K562 (cell line): ENCODE results near the gene GNG7. TPM values are rescaled to one million over a fixed set of nuclear protein-coding genes. Genes with fewer than 3 reads are reported as not detected.
A peak's percentile ranks its signal among the peaks of the same experiment; 100 is the strongest.

Experiments used
- BCOR ChIP-seq: fragments of 450-650 bp; IDR thresholded peaks from 2 replicates; pipeline ENCODE4 v1.6.1; 2016
- FOSL1 ChIP-seq: fragments of 200-800 bp; sonication (Bioruptor generic); conservative IDR thresholded peaks from 2 replicates; pipeline ENCODE4 v1.6.1; 2016; ENCODE audit warnings: missing genetic modification characterization, missing compliant biosample characterization
- GTF2E2 ChIP-seq: fragments of 200-800 bp; sonication (Bioruptor generic); IDR thresholded peaks from 2 replicates; pipeline ENCODE4 v1.6.1; 2016; ENCODE audit warnings: missing genetic modification characterization, missing compliant biosample characterization
- ZFPM2 ChIP-seq: fragments of 250-450 bp; sonication (Bioruptor Pico); IDR thresholded peaks from 2 replicates; pipeline ENCODE4 v1.5.1; 2022; ENCODE audit warnings: mild to moderate bottlenecking
- ZNF143 ChIP-seq: sonication (generic); formaldehyde crosslinking; IDR thresholded peaks from 2 replicates; pipeline ENCODE4 v1.9.0; 2022; ENCODE audit warnings: mild to moderate bottlenecking, missing genetic modification reagents
- ZNF347 ChIP-seq: fragments of 450-650 bp; formaldehyde crosslinking; IDR thresholded peaks from 2 replicates; pipeline ENCODE4 v1.4.0; 2020; ENCODE audit warnings: low read depth, mild to moderate bottlenecking, moderate library complexity
- ZNF561 ChIP-seq: fragments of 450-650 bp; formaldehyde crosslinking; conservative IDR thresholded peaks from 2 replicates; pipeline ENCODE4 v1.4.0; 2020; ENCODE audit warnings: mild to moderate bottlenecking, moderate library complexity
- polyA plus RNA-seq, 8 experiments: library from polyadenylated mRNA; depleted of rRNA in 4 of 8; stranded (reverse) in 5 of 8; unstranded in 3 of 8; fragments of >200 nt; fragmentation: Nextera tagmentation in 2 of 8; fragmentation: Illumina TruSeq in 1 of 8; extraction: Ambion mirVana in 2 of 8; extraction: Trizol in 1 of 8; gene quantifications; 2 replicates each; pipeline versions ENCODE4 v1.2.1 to v1.2.3, GENCODE V29; 2011 to 2014; ENCODE audit warnings: inconsistent platforms in 1 of 8, missing spikeins in 1 of 8
- total RNA-seq, 7 experiments: library from RNA; depleted of rRNA in 6 of 7; stranded (reverse); fragments of >200 nt in 6 of 7; fragmentation: Illumina TruSeq in 2 of 7; extraction: Trizol in 2 of 7; gene quantifications; 2 replicates each; pipeline versions ENCODE4 v1.2.1 to v1.2.3, GENCODE V29; 2011 to 2021; ENCODE audit warnings: low replicate concordance in 1 of 7
- TF ChIP-seq, protein P1 (sequence below), 2 experiments: fragments of 450-650 bp; formaldehyde crosslinking in 1 of 2; IDR thresholded peaks; 2 replicates each; pipeline versions ENCODE4 v1.4.0 to v1.6.1; 2014 to 2020; ENCODE audit warnings: mild to moderate bottlenecking in 2 of 2, borderline replicate concordance in 1 of 2, low read depth in 1 of 2
- TF ChIP-seq, protein P2 (sequence below), 2 experiments: fragments of 450-650 bp; IDR thresholded peaks; 2 replicates each; pipeline ENCODE4 v1.6.1; 2016
- TF ChIP-seq, protein P3 (sequence below): IDR thresholded peaks from 2 replicates; pipeline ENCODE4 v1.6.1; 2014; ENCODE audit warnings: antibody characterized with exemption
- TF ChIP-seq, protein P4 (sequence below): fragments of 250-450 bp; sonication (Bioruptor Pico); IDR thresholded peaks from 2 replicates; pipeline ENCODE4 v1.8.0; 2022; ENCODE audit warnings: inconsistent platforms, mild to moderate bottlenecking, moderate library complexity, borderline replicate concordance
- TF ChIP-seq, protein P5 (sequence below): fragments of 250-450 bp; sonication (Bioruptor Pico); IDR thresholded peaks from 2 replicates; pipeline ENCODE4 v1.8.0; 2022; ENCODE audit warnings: moderate library complexity, mild to moderate bottlenecking, inconsistent platforms

GNG7 gene
- total and polyA plus RNA-seq, 9 of the 15 experiments (the other 6 are each of a cell fraction or from before 2014, with no cell fraction given), result 0.01 to 0.20 (median 0.06) TPM; not detected in 1

DNA sequence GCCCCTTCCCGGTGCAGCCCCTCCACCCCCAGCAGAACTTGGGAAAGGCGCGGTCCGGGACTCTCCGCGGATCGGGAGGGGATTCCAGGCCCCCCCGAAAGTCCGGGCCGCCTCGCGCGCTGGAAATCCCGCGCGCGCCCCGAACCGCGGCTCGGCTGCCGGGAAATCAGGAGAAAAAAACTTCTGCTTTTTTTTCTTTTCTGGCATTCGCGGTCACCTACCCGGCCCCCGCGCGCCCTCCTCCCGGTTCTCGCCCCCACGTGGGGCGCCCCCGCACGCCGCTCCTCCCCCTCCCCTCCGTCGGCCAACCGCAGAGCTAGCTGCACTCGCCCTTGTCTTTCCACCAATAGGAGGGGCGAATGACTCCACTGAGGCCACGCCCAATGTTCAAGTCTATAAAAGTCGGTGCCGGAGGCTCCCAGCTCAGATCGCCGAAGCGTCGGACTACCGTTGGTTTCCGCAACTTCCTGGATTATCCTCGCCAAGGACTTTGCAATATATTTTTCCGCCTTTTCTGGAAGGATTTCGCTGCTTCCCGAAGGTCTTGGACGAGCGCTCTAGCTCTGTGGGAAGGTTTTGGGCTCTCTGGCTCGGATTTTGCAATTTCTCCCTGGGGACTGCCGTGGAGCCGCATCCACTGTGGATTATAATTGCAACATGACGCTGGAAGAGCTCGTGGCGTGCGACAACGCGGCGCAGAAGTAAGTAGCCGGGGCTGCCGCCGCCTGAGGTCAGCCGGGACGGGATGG is 226.6 kb downstream of the GNG7 start, which contains the start of gene GADD45B (continued):
- TF ChIP-seq, protein P1, sequence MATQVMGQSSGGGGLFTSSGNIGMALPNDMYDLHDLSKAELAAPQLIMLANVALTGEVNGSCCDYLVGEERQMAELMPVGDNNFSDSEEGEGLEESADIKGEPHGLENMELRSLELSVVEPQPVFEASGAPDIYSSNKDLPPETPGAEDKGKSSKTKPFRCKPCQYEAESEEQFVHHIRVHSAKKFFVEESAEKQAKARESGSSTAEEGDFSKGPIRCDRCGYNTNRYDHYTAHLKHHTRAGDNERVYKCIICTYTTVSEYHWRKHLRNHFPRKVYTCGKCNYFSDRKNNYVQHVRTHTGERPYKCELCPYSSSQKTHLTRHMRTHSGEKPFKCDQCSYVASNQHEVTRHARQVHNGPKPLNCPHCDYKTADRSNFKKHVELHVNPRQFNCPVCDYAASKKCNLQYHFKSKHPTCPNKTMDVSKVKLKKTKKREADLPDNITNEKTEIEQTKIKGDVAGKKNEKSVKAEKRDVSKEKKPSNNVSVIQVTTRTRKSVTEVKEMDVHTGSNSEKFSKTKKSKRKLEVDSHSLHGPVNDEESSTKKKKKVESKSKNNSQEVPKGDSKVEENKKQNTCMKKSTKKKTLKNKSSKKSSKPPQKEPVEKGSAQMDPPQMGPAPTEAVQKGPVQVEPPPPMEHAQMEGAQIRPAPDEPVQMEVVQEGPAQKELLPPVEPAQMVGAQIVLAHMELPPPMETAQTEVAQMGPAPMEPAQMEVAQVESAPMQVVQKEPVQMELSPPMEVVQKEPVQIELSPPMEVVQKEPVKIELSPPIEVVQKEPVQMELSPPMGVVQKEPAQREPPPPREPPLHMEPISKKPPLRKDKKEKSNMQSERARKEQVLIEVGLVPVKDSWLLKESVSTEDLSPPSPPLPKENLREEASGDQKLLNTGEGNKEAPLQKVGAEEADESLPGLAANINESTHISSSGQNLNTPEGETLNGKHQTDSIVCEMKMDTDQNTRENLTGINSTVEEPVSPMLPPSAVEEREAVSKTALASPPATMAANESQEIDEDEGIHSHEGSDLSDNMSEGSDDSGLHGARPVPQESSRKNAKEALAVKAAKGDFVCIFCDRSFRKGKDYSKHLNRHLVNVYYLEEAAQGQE (IDR thresholded peaks at IDR 0.05; ENCODE audit: borderline replicate concordance), result peak; percentile 30; the same call in 1 of the 2 replicates
- TF ChIP-seq, protein P1 (CRISPR knock-in tag; IDR thresholded peaks at IDR 0.05; ENCODE audit: low read depth), result 0 out of 2 replicates have a peak, but pooled peaks have one; percentile 32
- TF ChIP-seq ZNF347 (CRISPR knock-in tag) (no peak), ZFPM2 (no peak), ZNF143 (CRISPR knock-in tag) (no peak), GTF2E2 (tag) (peak; percentile 95), BCOR (peak; percentile 24), ZNF561 (CRISPR knock-in tag) (no peak), FOSL1 (tag) (peak; percentile 47)
- TF ChIP-seq, protein P2, sequence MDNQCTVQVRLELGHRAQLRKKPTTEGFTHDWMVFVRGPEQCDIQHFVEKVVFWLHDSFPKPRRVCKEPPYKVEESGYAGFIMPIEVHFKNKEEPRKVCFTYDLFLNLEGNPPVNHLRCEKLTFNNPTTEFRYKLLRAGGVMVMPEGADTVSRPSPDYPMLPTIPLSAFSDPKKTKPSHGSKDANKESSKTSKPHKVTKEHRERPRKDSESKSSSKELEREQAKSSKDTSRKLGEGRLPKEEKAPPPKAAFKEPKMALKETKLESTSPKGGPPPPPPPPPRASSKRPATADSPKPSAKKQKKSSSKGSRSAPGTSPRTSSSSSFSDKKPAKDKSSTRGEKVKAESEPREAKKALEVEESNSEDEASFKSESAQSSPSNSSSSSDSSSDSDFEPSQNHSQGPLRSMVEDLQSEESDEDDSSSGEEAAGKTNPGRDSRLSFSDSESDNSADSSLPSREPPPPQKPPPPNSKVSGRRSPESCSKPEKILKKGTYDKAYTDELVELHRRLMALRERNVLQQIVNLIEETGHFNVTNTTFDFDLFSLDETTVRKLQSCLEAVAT (IDR thresholded peaks at IDR 0.05), result 0 out of 4 replicates have a peak, but pooled peaks of 1 of the 2 experiments have one; percentile 58
- TF ChIP-seq, protein P3, sequence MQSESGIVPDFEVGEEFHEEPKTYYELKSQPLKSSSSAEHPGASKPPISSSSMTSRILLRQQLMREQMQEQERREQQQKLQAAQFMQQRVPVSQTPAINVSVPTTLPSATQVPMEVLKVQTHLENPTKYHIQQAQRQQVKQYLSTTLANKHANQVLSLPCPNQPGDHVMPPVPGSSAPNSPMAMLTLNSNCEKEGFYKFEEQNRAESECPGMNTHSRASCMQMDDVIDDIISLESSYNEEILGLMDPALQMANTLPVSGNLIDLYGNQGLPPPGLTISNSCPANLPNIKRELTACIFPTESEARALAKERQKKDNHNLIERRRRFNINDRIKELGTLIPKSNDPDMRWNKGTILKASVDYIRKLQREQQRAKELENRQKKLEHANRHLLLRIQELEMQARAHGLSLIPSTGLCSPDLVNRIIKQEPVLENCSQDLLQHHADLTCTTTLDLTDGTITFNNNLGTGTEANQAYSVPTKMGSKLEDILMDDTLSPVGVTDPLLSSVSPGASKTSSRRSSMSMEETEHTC, result no peak
- TF ChIP-seq, protein P4, sequence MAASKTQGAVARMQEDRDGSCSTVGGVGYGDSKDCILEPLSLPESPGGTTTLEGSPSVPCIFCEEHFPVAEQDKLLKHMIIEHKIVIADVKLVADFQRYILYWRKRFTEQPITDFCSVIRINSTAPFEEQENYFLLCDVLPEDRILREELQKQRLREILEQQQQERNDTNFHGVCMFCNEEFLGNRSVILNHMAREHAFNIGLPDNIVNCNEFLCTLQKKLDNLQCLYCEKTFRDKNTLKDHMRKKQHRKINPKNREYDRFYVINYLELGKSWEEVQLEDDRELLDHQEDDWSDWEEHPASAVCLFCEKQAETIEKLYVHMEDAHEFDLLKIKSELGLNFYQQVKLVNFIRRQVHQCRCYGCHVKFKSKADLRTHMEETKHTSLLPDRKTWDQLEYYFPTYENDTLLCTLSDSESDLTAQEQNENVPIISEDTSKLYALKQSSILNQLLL (CRISPR knock-in tag), result no peak
- TF ChIP-seq, protein P5, sequence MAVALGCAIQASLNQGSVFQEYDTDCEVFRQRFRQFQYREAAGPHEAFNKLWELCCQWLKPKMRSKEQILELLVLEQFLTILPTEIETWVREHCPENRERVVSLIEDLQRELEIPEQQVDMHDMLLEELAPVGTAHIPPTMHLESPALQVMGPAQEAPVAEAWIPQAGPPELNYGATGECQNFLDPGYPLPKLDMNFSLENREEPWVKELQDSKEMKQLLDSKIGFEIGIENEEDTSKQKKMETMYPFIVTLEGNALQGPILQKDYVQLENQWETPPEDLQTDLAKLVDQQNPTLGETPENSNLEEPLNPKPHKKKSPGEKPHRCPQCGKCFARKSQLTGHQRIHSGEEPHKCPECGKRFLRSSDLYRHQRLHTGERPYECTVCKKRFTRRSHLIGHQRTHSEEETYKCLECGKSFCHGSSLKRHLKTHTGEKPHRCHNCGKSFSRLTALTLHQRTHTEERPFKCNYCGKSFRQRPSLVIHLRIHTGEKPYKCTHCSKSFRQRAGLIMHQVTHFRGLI, result no peak
